A549 (cell line): ENCODE measurements around the gene STAU1.

Source experiments
- ATOH8 ChIP-seq: fragments of 250-450 bp; sonication (Bioruptor Pico); IDR thresholded peaks from 2 replicates; pipeline ENCODE4 v1.5.0; 2020; ENCODE audit warnings: low read depth, mild to moderate bottlenecking, moderate library complexity
- CHD2 ChIP-seq: fragments of 150-350 bp; IDR thresholded peaks from 2 replicates; pipeline ENCODE4 v1.6.1; 2014; ENCODE audit warnings: low read length; ENCODE audit not compliant: partially characterized antibody
- CTCF ChIP-seq: fragments of >200 bp; sonication (Bioruptor Twin); formaldehyde crosslinking; IDR thresholded peaks from 3 replicates; pipeline ENCODE4 v1.5.1; 2016
- ESRRA ChIP-seq: fragments of 150-350 bp; IDR thresholded peaks from 2 replicates; pipeline ENCODE4 v1.6.1; 2014; ENCODE audit warnings: mild to moderate bottlenecking, low read length, borderline replicate concordance
- MAX ChIP-seq: IDR thresholded peaks from 2 replicates; pipeline ENCODE4 v1.6.1; 2012
- MYC ChIP-seq: IDR thresholded peaks from 2 replicates; pipeline ENCODE4 v1.6.1; 2012; ENCODE audit warnings: mild to moderate bottlenecking, inconsistent platforms, low read length, improper control_type of control experiment, borderline replicate concordance
- POLR2A ChIP-seq: IDR thresholded peaks from 2 replicates; pipeline ENCODE4 v1.6.1; 2012; ENCODE audit warnings: mild to moderate bottlenecking, low read length
- RCOR1 ChIP-seq: fragments of 150-350 bp; IDR thresholded peaks from 2 replicates; pipeline ENCODE4 v1.6.1; 2014; ENCODE audit warnings: antibody characterized with exemption, low read length, low read depth
- REST ChIP-seq: fragments of 200-600 bp; sonication (generic); IDR thresholded peaks from 2 replicates; pipeline ENCODE4 v1.6.1; 2016; ENCODE audit warnings: antibody characterized with exemption, mild to moderate bottlenecking, moderate library complexity
- RNF2 ChIP-seq: fragments of 200-600 bp; sonication (generic); IDR thresholded peaks from 2 replicates; pipeline ENCODE4 v1.6.1; 2016; ENCODE audit warnings: low read depth, mild to moderate bottlenecking, antibody characterized with exemption, moderate library complexity, borderline replicate concordance
- SMC3 ChIP-seq: fragments of >200 bp; sonication (Bioruptor Twin); formaldehyde crosslinking; IDR thresholded peaks from 3 replicates; pipeline ENCODE4 v1.6.1; 2018; ENCODE audit warnings: inconsistent platforms
- USF2 ChIP-seq: fragments of 450-650 bp; IDR thresholded peaks from 2 replicates; pipeline ENCODE4 v1.6.1; 2014; ENCODE audit warnings: antibody characterized with exemption

- TF ChIP-seq MAX (no peak), SMC3 (no peak), CTCF (no peak), POLR2A (no peak), REST (no peak), USF2 (no peak), ATOH8 (no peak), ESRRA (no peak), RNF2 (no peak), RCOR1 (no peak), CHD2 (no peak), MYC (no peak)
These were observed 1.4 kb downstream of the STAU1 start for GRCh38 chr20:49186535-49187329.
